Liver (tissue), 9 donors: ENCODE measurements around the gene CDRT4. TPM values are rescaled to one million over a fixed set of nuclear protein-coding genes. Genes with fewer than 3 reads are reported as not detected.

Experiments
- DNase-seq: peaks from one replicate; pipeline ENCODE4 v3.0.0-alpha.2; 2017; ENCODE audit warnings: low spot score
- H3K27ac ChIP-seq, 2 donors: one replicate each; pipeline ENCODE4 v1.7.0; 2013; ENCODE audit warnings: inconsistent platforms in 2 of 2, low read length in 2 of 2, control low read depth in 1 of 2, low read depth in 1 of 2, mild to moderate bottlenecking in 1 of 2
- H3K27me3 ChIP-seq, 4 donors: one replicate each; pipeline versions ENCODE4 v1.6.1 to v1.7.0; 2013; ENCODE audit warnings: low read length in 3 of 4, inconsistent platforms in 1 of 4, mild to moderate bottlenecking in 1 of 4, moderate library complexity in 1 of 4; ENCODE audit not compliant: control insufficient read depth in 4 of 4, insufficient read depth in 4 of 4
- H3K36me3 ChIP-seq, 4 donors: one replicate each; pipeline versions ENCODE4 v1.6.1 to v1.7.0; 2013; ENCODE audit warnings: low read length in 3 of 4, mild to moderate bottlenecking in 3 of 4, low read depth in 1 of 4, moderate library complexity in 1 of 4; ENCODE audit not compliant: control insufficient read depth in 4 of 4, insufficient read depth in 3 of 4
- H3K4me1 ChIP-seq, 4 donors: one replicate each; pipeline versions ENCODE4 v1.6.1 to v1.7.0; 2013; ENCODE audit warnings: low read length in 3 of 4, mild to moderate bottlenecking in 3 of 4, moderate library complexity in 1 of 4; ENCODE audit not compliant: control insufficient read depth in 4 of 4, insufficient read depth in 4 of 4
- H3K4me3 ChIP-seq, 3 donors: one replicate each; pipeline versions ENCODE4 v1.6.1 to v1.7.0; 2013; ENCODE audit warnings: low read length in 3 of 3, control low read depth in 1 of 3, low read depth in 1 of 3, mild to moderate bottlenecking in 1 of 3
- H3K9ac ChIP-seq, 2 donors: one replicate each; pipeline ENCODE4 v1.7.0; 2013; ENCODE audit warnings: low read length in 2 of 2, mild to moderate bottlenecking in 2 of 2, moderate library complexity in 2 of 2, control low read depth in 1 of 2, low read depth in 1 of 2
- H3K9me3 ChIP-seq, 4 donors: one replicate each; pipeline versions ENCODE4 v1.6.1 to v1.7.0; 2013; ENCODE audit warnings: low read length in 3 of 4; ENCODE audit not compliant: control insufficient read depth in 4 of 4
- ATF3 ChIP-seq: IDR thresholded peaks from 2 replicates; pipeline ENCODE4 v1.6.1; 2016; ENCODE audit warnings: antibody characterized with exemption
- EGR1 ChIP-seq, 2 donors: IDR thresholded peaks; 2 replicates each; pipeline ENCODE4 v1.6.1; 2016 to 2018; ENCODE audit warnings: antibody characterized with exemption in 2 of 2, low read depth in 2 of 2
- FOXA1 ChIP-seq: IDR thresholded peaks from 2 replicates; pipeline ENCODE4 v1.6.1; 2016; ENCODE audit warnings: antibody characterized with exemption
- FOXA2 ChIP-seq: IDR thresholded peaks from 2 replicates; pipeline ENCODE4 v1.6.1; 2016; ENCODE audit warnings: antibody characterized with exemption
- GABPA ChIP-seq, 2 donors: IDR thresholded peaks in 1 of 2; conservative IDR thresholded peaks in 1 of 2; 2 replicates each; pipeline ENCODE4 v1.6.1; 2016; ENCODE audit warnings: antibody characterized with exemption in 2 of 2, mild to moderate bottlenecking in 1 of 2, moderate library complexity in 1 of 2
- HNF4A ChIP-seq, 2 donors: conservative IDR thresholded peaks; 2 replicates each; pipeline ENCODE4 v1.6.1; 2016; ENCODE audit warnings: antibody characterized with exemption in 2 of 2, mild to moderate bottlenecking in 2 of 2
- HNF4G ChIP-seq: IDR thresholded peaks from 2 replicates; pipeline ENCODE4 v1.6.1; 2016; ENCODE audit warnings: antibody characterized with exemption
- JUND ChIP-seq, 2 donors: IDR thresholded peaks; 2 replicates each; pipeline ENCODE4 v1.6.1; 2016; ENCODE audit warnings: antibody characterized with exemption in 2 of 2
- NR2F2 ChIP-seq: IDR thresholded peaks from 2 replicates; pipeline ENCODE4 v1.6.1; 2016; ENCODE audit warnings: antibody characterized with exemption
- RXRA ChIP-seq, 2 donors: IDR thresholded peaks; 2 replicates each; pipeline ENCODE4 v1.6.1; 2017 to 2018; ENCODE audit warnings: antibody characterized with exemption in 2 of 2, mild to moderate bottlenecking in 1 of 2
- SP1 ChIP-seq: IDR thresholded peaks from 2 replicates; pipeline ENCODE4 v1.6.1; 2018; ENCODE audit warnings: antibody characterized with exemption, mild to moderate bottlenecking
- TAF1 ChIP-seq: conservative IDR thresholded peaks from 2 replicates; pipeline ENCODE4 v1.6.1; 2016; ENCODE audit warnings: antibody characterized with exemption, mild to moderate bottlenecking
- YY1 ChIP-seq: IDR thresholded peaks from 2 replicates; pipeline ENCODE4 v1.6.1; 2016; ENCODE audit warnings: antibody characterized with exemption, mild to moderate bottlenecking
- ZBTB33 ChIP-seq: IDR thresholded peaks from 2 replicates; pipeline ENCODE4 v1.6.1; 2016; ENCODE audit warnings: antibody characterized with exemption
- WGBS: extraction: QIAGEN DNeasy Blood & Tissue Kit; methylation state at CpG from one replicate; pipeline ENCODE4 v1.1.7; 2013; 5-methylcytosine and 5-hydroxymethylcytosine counted together
- polyA plus RNA-seq, 2 donors: library from polyadenylated mRNA; stranded (reverse) in 1 of 2; unstranded in 1 of 2; fragments of 200-250 nt in 1 of 2; fragments of >200 nt in 1 of 2; fragmentation: Nextera tagmentation in 1 of 2; extraction: Ambion mirVana in 1 of 2; gene quantifications; one replicate each; pipeline versions ENCODE4 v1.2.1 to v1.2.3, GENCODE V29; 2013 to 2015
- total RNA-seq, 2 donors: library from RNA; depleted of rRNA; stranded (reverse); fragments of >200 nt; gene quantifications; one replicate each; pipeline ENCODE4 v1.2.3, GENCODE V29; 2014
- TF ChIP-seq, protein P1 (sequence below): IDR thresholded peaks from 2 replicates; pipeline ENCODE4 v1.6.1; 2016; ENCODE audit warnings: antibody characterized with exemption, mild to moderate bottlenecking
- TF ChIP-seq, protein P2 (sequence below): IDR thresholded peaks from 2 replicates; pipeline ENCODE4 v1.6.1; 2016; ENCODE audit warnings: antibody characterized with exemption
- TF ChIP-seq, protein P3 (sequence below): fragments of 150-350 bp; IDR thresholded peaks from 2 replicates; pipeline ENCODE4 v1.5.1; 2017; ENCODE audit warnings: improper control_type of control experiment, low read depth, low read length; ENCODE audit not compliant: missing input control
- donor health status: healthy.
- donor health status: healthy.
- donor health status: healthy.
- donor health status: healthy.
- donor health status: healthy.

CDRT4 gene
- total and polyA plus RNA-seq, 4 donors: 0.43 to 3.3 (median 1.8) TPM; not detected in 1

- no peak for TF ChIP-seq FOXA2
Observed at GRCh38 chr17:15431196-15431595, 36.2 kb downstream of the CDRT4 start (continued).

- WGBS: over 99% methylated on average over 3 of the region's 3 CpGs
- no peak for DNase-seq
- Histone ChIP-seq H3K9ac (no peak overlapping the region), H3K4me3 (no peak overlapping the region), H3K9me3 (no peaks in the 10 kb centered on the region), H3K27ac (no peak overlapping the region), H3K36me3 (no peaks in the 10 kb centered on the region), H3K4me1 (no peaks in the 10 kb centered on the region), H3K27me3 (no peaks in the 10 kb centered on the region)
- TF ChIP-seq GABPA (IDR thresholded peaks at IDR 0.05 in 1 of 2, conservative IDR thresholded peaks at IDR 0.05 in 1 of 2) (no peak), FOXA2 (no peak), TAF1 (no peak), RXRA (IDR thresholded peaks at IDR 0.05) (no peak), JUND (IDR thresholded peaks at IDR 0.05) (no peak), FOXA1 (no peak), ATF3 (no peak), YY1 (no peak), NR2F2 (no peak), EGR1 (IDR thresholded peaks at IDR 0.05; ENCODE audit: low read depth in 2 of 2) (no peak), SP1 (no peak)
- TF ChIP-seq, protein P1, sequence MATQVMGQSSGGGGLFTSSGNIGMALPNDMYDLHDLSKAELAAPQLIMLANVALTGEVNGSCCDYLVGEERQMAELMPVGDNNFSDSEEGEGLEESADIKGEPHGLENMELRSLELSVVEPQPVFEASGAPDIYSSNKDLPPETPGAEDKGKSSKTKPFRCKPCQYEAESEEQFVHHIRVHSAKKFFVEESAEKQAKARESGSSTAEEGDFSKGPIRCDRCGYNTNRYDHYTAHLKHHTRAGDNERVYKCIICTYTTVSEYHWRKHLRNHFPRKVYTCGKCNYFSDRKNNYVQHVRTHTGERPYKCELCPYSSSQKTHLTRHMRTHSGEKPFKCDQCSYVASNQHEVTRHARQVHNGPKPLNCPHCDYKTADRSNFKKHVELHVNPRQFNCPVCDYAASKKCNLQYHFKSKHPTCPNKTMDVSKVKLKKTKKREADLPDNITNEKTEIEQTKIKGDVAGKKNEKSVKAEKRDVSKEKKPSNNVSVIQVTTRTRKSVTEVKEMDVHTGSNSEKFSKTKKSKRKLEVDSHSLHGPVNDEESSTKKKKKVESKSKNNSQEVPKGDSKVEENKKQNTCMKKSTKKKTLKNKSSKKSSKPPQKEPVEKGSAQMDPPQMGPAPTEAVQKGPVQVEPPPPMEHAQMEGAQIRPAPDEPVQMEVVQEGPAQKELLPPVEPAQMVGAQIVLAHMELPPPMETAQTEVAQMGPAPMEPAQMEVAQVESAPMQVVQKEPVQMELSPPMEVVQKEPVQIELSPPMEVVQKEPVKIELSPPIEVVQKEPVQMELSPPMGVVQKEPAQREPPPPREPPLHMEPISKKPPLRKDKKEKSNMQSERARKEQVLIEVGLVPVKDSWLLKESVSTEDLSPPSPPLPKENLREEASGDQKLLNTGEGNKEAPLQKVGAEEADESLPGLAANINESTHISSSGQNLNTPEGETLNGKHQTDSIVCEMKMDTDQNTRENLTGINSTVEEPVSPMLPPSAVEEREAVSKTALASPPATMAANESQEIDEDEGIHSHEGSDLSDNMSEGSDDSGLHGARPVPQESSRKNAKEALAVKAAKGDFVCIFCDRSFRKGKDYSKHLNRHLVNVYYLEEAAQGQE: no peak
- TF ChIP-seq, protein P2, sequence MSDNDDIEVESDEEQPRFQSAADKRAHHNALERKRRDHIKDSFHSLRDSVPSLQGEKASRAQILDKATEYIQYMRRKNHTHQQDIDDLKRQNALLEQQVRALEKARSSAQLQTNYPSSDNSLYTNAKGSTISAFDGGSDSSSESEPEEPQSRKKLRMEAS: no peak
- TF ChIP-seq, protein P3, sequence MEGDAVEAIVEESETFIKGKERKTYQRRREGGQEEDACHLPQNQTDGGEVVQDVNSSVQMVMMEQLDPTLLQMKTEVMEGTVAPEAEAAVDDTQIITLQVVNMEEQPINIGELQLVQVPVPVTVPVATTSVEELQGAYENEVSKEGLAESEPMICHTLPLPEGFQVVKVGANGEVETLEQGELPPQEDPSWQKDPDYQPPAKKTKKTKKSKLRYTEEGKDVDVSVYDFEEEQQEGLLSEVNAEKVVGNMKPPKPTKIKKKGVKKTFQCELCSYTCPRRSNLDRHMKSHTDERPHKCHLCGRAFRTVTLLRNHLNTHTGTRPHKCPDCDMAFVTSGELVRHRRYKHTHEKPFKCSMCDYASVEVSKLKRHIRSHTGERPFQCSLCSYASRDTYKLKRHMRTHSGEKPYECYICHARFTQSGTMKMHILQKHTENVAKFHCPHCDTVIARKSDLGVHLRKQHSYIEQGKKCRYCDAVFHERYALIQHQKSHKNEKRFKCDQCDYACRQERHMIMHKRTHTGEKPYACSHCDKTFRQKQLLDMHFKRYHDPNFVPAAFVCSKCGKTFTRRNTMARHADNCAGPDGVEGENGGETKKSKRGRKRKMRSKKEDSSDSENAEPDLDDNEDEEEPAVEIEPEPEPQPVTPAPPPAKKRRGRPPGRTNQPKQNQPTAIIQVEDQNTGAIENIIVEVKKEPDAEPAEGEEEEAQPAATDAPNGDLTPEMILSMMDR: no peak
Observed at GRCh38 chr17:15424521-15424920, 42.9 kb downstream of the CDRT4 start.

DNA sequence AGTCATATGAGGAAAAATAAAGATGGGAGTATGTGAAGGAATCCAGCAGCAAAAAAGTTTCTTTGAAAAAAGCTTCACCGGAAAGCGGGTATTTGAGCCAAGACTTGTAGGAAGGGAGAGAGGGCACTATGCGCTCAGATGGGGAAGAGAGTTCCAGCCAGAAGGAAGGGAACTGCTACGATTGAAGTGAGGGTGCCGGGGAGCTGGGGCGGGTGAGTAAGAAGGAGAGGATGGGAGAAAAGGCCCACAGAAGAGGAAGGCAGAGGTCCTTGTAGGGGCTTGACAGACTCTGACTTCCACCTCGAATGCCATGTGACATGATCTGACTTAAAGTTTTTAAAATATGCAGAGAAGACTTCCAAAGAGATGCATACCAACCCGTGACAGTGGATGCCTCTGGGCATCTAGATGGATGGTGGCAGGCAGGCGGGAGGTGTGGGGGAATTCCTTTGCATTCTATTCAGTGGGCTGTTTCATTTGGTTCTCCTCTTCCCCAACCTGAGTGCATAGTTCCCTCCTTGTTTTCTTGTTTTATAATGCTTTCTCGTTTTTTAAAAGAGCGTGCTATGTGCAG, 44.9 kb downstream of the CDRT4 start:
- H3K9me3 ChIP-seq: no peaks in the 10 kb centered on the region
- H3K4me3 ChIP-seq: no peak overlapping the region
- H3K36me3 ChIP-seq: no peaks in the 10 kb centered on the region
- no peak for TF ChIP-seq JUND (IDR thresholded peaks at IDR 0.05)
- no peak for TF ChIP-seq HNF4G
- no peak for TF ChIP-seq RXRA (IDR thresholded peaks at IDR 0.05)
- TF ChIP-seq FOXA1: no peak
- TF ChIP-seq HNF4A (conservative IDR thresholded peaks at IDR 0.05): no peak
- no peak for TF ChIP-seq ZBTB33
- TF ChIP-seq TAF1: no peak
- TF ChIP-seq NR2F2: no peak
- H3K27me3 ChIP-seq: no peaks in the 10 kb centered on the region
- DNase-seq: no peak
- H3K4me1 ChIP-seq: no peaks in the 10 kb centered on the region
- H3K9ac ChIP-seq: no peak overlapping the region
- WGBS: 94% methylated on average over 11 of the region's 11 CpGs
- no peak overlapping the region for H3K27ac ChIP-seq
